GM19463 (cell line): Measurements from ENCODE around the gene HEATR3.

Source experiments
- ATAC-seq: cut with Tn5 transposase; IDR thresholded peaks from one replicate; pipeline ENCODE4 v1.9.1; 2021; ENCODE audit warnings: mild to moderate bottlenecking, moderate library complexity; ENCODE audit not compliant: unreplicated experiment

The HEATR3 gene

GRCh38 chr16:50065624-50066481, at the start of gene HEATR3:
Gene HEATR3, plus strand, starts transcription at chr16:50065970. Its CDS starts 162 bp downstream, at chr16:50066132.
- ATAC-seq, result peak; percentile 83

GRCh38 chr16:50017553-50017952, 48.2 kb upstream of the HEATR3 start:
- no peak for ATAC-seq

- no peak for ATAC-seq
These were observed 44.2 kb upstream of the HEATR3 start for GRCh38 chr16:50021544-50021943.

- no peak for ATAC-seq
These were observed 42.1 kb upstream of the HEATR3 start for GRCh38 chr16:50023641-50024040.

GRCh38 chr16:50024207-50024606, 41.6 kb upstream of the HEATR3 start:
- ATAC-seq, result no peak

- ATAC-seq, result peak; percentile 99
These were observed 40.9 kb upstream of the HEATR3 start, which contains the start of gene CNEP1R1 for GRCh38 chr16:50024684-50025536. Gene CNEP1R1, plus strand, starts transcription at chr16:50025225. Its CDS starts 91 bp downstream, at chr16:50025316.

- peak; percentile 5 for ATAC-seq
These were observed 40.2 kb upstream of the HEATR3 start for GRCh38 chr16:50025537-50025931.

- ATAC-seq, result no peak
These were observed 37.9 kb upstream of the HEATR3 start for GRCh38 chr16:50027829-50028228.

- no peak for ATAC-seq
These were observed 30.2 kb upstream of the HEATR3 start for GRCh38 chr16:50035468-50035992.

- no peak for ATAC-seq
These were observed 29.3 kb upstream of the HEATR3 start for GRCh38 chr16:50036426-50036825.

- ATAC-seq, result no peak
These were observed 28.0 kb upstream of the HEATR3 start for GRCh38 chr16:50037662-50038220.

- no peak for ATAC-seq
These were observed 27.5 kb upstream of the HEATR3 start for GRCh38 chr16:50038286-50038685.

GRCh38 chr16:50038756-50039529, 26.8 kb upstream of the HEATR3 start:
- ATAC-seq, result no peak

GRCh38 chr16:50040018-50040417, 25.8 kb upstream of the HEATR3 start:
- no peak for ATAC-seq

GRCh38 chr16:50040710-50041109, 25.1 kb upstream of the HEATR3 start:
- ATAC-seq, result no peak

- no peak for ATAC-seq
These were observed 22.4 kb upstream of the HEATR3 start for GRCh38 chr16:50043358-50043757.

- ATAC-seq, result no peak
These were observed 20.4 kb upstream of the HEATR3 start for GRCh38 chr16:50045412-50045811.

- ATAC-seq, result no peak
These were observed 18.9 kb upstream of the HEATR3 start for GRCh38 chr16:50046853-50047252.

GRCh38 chr16:50047864-50048263, 17.9 kb upstream of the HEATR3 start:
- no peak for ATAC-seq

GRCh38 chr16:50050802-50051201, 15.0 kb upstream of the HEATR3 start:
- ATAC-seq, result no peak
